HL-60 (cell line): ENCODE results near the gene TPM1.

ENCODE experiments used
- GABPA ChIP-seq: IDR thresholded peaks from 2 replicates; pipeline ENCODE4 v1.6.1; 2012; ENCODE audit warnings: low read depth
- POLR2AphosphoS5 ChIP-seq: IDR thresholded peaks from 2 replicates; pipeline ENCODE4 v1.6.1; 2012; ENCODE audit warnings: low read depth
- SPI1 ChIP-seq: IDR thresholded peaks from 2 replicates; pipeline ENCODE4 v1.6.1; 2012; ENCODE audit warnings: low read depth, mild to moderate bottlenecking, borderline replicate concordance
- TF ChIP-seq, protein P1 (sequence below): IDR thresholded peaks from one replicate; pipeline ENCODE4 v1.5.1; 2011; ENCODE audit warnings: low read length, control low read depth, inconsistent platforms; ENCODE audit not compliant: insufficient read depth
- TF ChIP-seq, protein P2 (sequence below): IDR thresholded peaks from 2 replicates; pipeline ENCODE4 v1.6.1; 2012; ENCODE audit warnings: low read depth; ENCODE audit not compliant: insufficient replicate concordance

DNA sequence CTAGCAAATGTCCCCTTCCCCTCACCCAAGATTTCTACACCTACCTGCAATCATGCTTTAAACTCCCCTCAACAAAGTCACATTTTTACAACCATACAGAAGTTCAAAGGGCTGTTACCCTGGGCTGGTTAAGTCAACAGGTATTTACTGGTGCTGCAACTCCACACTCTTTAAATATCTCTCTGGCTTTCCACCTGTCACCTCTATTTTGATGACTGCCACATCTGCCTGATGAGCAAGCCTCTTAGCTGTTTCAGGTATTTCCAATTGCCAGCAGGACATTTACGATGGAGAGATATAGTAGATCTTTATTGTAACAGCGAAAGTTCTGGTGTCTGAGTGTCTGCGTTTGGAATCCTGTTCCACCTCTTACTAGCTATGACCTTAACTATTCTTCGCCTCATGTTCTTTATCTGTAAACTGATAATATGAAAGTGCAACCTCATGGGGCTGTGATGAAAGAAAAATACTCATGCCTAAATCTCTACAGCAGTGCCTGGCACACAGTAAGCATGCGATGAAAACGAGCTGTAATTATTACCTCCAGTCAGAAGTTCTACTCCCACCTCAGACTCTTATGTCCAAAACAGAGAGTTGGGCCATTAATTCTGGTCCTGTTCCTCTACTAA, 44.2 kb upstream of the TPM1 start:
- TF ChIP-seq, protein P1, sequence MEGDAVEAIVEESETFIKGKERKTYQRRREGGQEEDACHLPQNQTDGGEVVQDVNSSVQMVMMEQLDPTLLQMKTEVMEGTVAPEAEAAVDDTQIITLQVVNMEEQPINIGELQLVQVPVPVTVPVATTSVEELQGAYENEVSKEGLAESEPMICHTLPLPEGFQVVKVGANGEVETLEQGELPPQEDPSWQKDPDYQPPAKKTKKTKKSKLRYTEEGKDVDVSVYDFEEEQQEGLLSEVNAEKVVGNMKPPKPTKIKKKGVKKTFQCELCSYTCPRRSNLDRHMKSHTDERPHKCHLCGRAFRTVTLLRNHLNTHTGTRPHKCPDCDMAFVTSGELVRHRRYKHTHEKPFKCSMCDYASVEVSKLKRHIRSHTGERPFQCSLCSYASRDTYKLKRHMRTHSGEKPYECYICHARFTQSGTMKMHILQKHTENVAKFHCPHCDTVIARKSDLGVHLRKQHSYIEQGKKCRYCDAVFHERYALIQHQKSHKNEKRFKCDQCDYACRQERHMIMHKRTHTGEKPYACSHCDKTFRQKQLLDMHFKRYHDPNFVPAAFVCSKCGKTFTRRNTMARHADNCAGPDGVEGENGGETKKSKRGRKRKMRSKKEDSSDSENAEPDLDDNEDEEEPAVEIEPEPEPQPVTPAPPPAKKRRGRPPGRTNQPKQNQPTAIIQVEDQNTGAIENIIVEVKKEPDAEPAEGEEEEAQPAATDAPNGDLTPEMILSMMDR = no peak
- TF ChIP-seq, protein P2, sequence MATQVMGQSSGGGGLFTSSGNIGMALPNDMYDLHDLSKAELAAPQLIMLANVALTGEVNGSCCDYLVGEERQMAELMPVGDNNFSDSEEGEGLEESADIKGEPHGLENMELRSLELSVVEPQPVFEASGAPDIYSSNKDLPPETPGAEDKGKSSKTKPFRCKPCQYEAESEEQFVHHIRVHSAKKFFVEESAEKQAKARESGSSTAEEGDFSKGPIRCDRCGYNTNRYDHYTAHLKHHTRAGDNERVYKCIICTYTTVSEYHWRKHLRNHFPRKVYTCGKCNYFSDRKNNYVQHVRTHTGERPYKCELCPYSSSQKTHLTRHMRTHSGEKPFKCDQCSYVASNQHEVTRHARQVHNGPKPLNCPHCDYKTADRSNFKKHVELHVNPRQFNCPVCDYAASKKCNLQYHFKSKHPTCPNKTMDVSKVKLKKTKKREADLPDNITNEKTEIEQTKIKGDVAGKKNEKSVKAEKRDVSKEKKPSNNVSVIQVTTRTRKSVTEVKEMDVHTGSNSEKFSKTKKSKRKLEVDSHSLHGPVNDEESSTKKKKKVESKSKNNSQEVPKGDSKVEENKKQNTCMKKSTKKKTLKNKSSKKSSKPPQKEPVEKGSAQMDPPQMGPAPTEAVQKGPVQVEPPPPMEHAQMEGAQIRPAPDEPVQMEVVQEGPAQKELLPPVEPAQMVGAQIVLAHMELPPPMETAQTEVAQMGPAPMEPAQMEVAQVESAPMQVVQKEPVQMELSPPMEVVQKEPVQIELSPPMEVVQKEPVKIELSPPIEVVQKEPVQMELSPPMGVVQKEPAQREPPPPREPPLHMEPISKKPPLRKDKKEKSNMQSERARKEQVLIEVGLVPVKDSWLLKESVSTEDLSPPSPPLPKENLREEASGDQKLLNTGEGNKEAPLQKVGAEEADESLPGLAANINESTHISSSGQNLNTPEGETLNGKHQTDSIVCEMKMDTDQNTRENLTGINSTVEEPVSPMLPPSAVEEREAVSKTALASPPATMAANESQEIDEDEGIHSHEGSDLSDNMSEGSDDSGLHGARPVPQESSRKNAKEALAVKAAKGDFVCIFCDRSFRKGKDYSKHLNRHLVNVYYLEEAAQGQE = no peak
- no peak for TF ChIP-seq POLR2AphosphoS5
- no peak for TF ChIP-seq GABPA
- TF ChIP-seq SPI1 = no peak
